GM12878 (cell line): ENCODE results near the gene LYL1. TPM values are rescaled to one million over a fixed set of nuclear protein-coding genes. Genes with fewer than 3 reads are reported as not detected.
A peak's percentile ranks its signal among the peaks of the same experiment; 100 is the strongest.

Experiments used
- BCLAF1 ChIP-seq: fragments of 450-650 bp; IDR thresholded peaks from 2 replicates; pipeline ENCODE4 v1.6.1; 2017; ENCODE audit warnings: antibody characterized with exemption, mild to moderate bottlenecking, moderate library complexity
- CBFB ChIP-seq: IDR thresholded peaks from 2 replicates; pipeline ENCODE4 v1.6.1; 2016; ENCODE audit warnings: antibody characterized with exemption, low read depth
- CBX5 ChIP-seq: sonication (generic); IDR thresholded peaks from 2 replicates; pipeline ENCODE4 v1.6.1; 2016; ENCODE audit warnings: low read depth, moderate library complexity, mild to moderate bottlenecking, inconsistent platforms
- EGR1 ChIP-seq, 2 experiments: IDR thresholded peaks; 1 replicate in 1 of 2; 2 replicates in 1 of 2; pipeline ENCODE4 v1.6.1; 2011 to 2012; ENCODE audit warnings: low read depth in 2 of 2, low read length in 2 of 2, borderline replicate concordance in 1 of 2, mild to moderate bottlenecking in 1 of 2, moderate library complexity in 1 of 2
- ETV6 ChIP-seq, 2 experiments: fragments of 450-650 bp in 1 of 2; IDR thresholded peaks in 1 of 2; conservative IDR thresholded peaks in 1 of 2; 2 replicates each; pipeline ENCODE4 v1.6.1; 2014; ENCODE audit warnings: antibody characterized with exemption in 1 of 2, borderline replicate concordance in 1 of 2, low read depth in 1 of 2, mild to moderate bottlenecking in 1 of 2, moderate library complexity in 1 of 2
- FOXM1 ChIP-seq: IDR thresholded peaks from 2 replicates; pipeline ENCODE4 v1.6.1; 2012; ENCODE audit warnings: low read depth, mild to moderate bottlenecking, inconsistent platforms, low read length, moderate library complexity
- GABPA ChIP-seq: IDR thresholded peaks from 2 replicates; pipeline ENCODE4 v1.6.1; 2014; ENCODE audit warnings: antibody characterized with exemption, low read depth, mild to moderate bottlenecking, inconsistent platforms
- GATAD2B ChIP-seq: fragments of 450-650 bp; conservative IDR thresholded peaks from 2 replicates; pipeline ENCODE4 v1.6.1; 2017; ENCODE audit warnings: low read depth, mild to moderate bottlenecking, moderate library complexity
- HDAC2 ChIP-seq: fragments of 200-600 bp; sonication (generic); IDR thresholded peaks from 2 replicates; pipeline ENCODE4 v1.6.1; 2017
- JUNB ChIP-seq: IDR thresholded peaks from 2 replicates; pipeline ENCODE4 v1.6.1; 2016; ENCODE audit warnings: antibody characterized with exemption, mild to moderate bottlenecking
- NRF1 ChIP-seq: conservative IDR thresholded peaks from 2 replicates; pipeline ENCODE4 v1.6.1; 2011; ENCODE audit warnings: mild to moderate bottlenecking, low read depth, low read length, improper control_type of control experiment
- PML ChIP-seq: IDR thresholded peaks from 2 replicates; pipeline ENCODE4 v1.6.1; 2012; ENCODE audit warnings: low read length, inconsistent platforms
- POU2F2 ChIP-seq: IDR thresholded peaks from 3 replicates; pipeline ENCODE4 v1.6.1; 2011; ENCODE audit warnings: low read depth, mild to moderate bottlenecking, low read length, borderline replicate concordance
- RAD51 ChIP-seq: fragments of 450-650 bp; IDR thresholded peaks from 2 replicates; pipeline ENCODE4 v1.6.1; 2016; ENCODE audit warnings: moderate library complexity, mild to moderate bottlenecking, inconsistent platforms
- SREBF1 ChIP-seq: IDR thresholded peaks from 2 replicates; pipeline ENCODE4 v1.6.1; 2012; ENCODE audit warnings: mild to moderate bottlenecking, low read length
- SUZ12 ChIP-seq: fragments of 200-600 bp; sonication (generic); IDR thresholded peaks from one replicate; pipeline ENCODE4 v1.6.1; 2018; ENCODE audit warnings: antibody characterized with exemption, mild to moderate bottlenecking; ENCODE audit not compliant: unreplicated experiment
- TCF12 ChIP-seq: IDR thresholded peaks from 2 replicates; pipeline ENCODE4 v1.6.1; 2011; ENCODE audit warnings: low read depth, mild to moderate bottlenecking, low read length
- USF2 ChIP-seq: IDR thresholded peaks from 2 replicates; pipeline ENCODE4 v1.6.1; 2011; ENCODE audit warnings: low read depth, low read length, improper control_type of control experiment, borderline replicate concordance
- YY1 ChIP-seq: IDR thresholded peaks from 2 replicates; pipeline ENCODE4 v1.6.1; 2011; ENCODE audit warnings: low read depth, mild to moderate bottlenecking, low read length
- ZNF24 ChIP-seq: fragments of 450-650 bp; IDR thresholded peaks from 2 replicates; pipeline ENCODE4 v1.6.1; 2017; ENCODE audit warnings: antibody characterized with exemption, mild to moderate bottlenecking
- ZNF274 ChIP-seq: IDR thresholded peaks from one replicate; pipeline ENCODE4 v1.8.0; 2011; ENCODE audit not compliant: insufficient read length, insufficient read depth
- polyA plus RNA-seq, 11 experiments: library from polyadenylated mRNA; depleted of rRNA in 4 of 11; unstranded in 6 of 11; stranded (reverse) in 5 of 11; fragments of >200 nt; fragmentation: Nextera tagmentation in 4 of 11; fragmentation: Illumina TruSeq in 1 of 11; extraction: Ambion mirVana in 4 of 11; extraction: Trizol in 1 of 11; gene quantifications; 1 replicate in 1 of 11; 2 replicates in 10 of 11; pipeline versions ENCODE4 v1.2.1 to v1.2.3, GENCODE V29; 2011 to 2016; ENCODE audit warnings: inconsistent platforms in 2 of 11, missing spikeins in 2 of 11, low read depth in 1 of 11
- total RNA-seq, 4 experiments: library from RNA; depleted of rRNA in 3 of 4; stranded (reverse); fragments of >200 nt in 3 of 4; fragmentation: Illumina TruSeq in 1 of 4; extraction: Trizol in 1 of 4; gene quantifications; 2 replicates each; pipeline versions ENCODE4 v1.2.1 to v1.2.3, GENCODE V29; 2013 to 2021
- TF ChIP-seq, protein P1 (sequence below): IDR thresholded peaks from 2 replicates; pipeline ENCODE4 v1.6.1; 2012; ENCODE audit warnings: low read depth, low read length, improper control_type of control experiment
- TF ChIP-seq, protein P2 (sequence below): fragments of 450-650 bp; IDR thresholded peaks from 2 replicates; pipeline ENCODE4 v1.6.1; 2017; ENCODE audit warnings: mild to moderate bottlenecking, moderate library complexity

The LYL1 gene
- total and polyA plus RNA-seq, 10 of the 15 experiments (the other 5 are each of a cell fraction or from before 2014, with no cell fraction given) = 0.10 to 34.8 (median 4.4) TPM

DNA sequence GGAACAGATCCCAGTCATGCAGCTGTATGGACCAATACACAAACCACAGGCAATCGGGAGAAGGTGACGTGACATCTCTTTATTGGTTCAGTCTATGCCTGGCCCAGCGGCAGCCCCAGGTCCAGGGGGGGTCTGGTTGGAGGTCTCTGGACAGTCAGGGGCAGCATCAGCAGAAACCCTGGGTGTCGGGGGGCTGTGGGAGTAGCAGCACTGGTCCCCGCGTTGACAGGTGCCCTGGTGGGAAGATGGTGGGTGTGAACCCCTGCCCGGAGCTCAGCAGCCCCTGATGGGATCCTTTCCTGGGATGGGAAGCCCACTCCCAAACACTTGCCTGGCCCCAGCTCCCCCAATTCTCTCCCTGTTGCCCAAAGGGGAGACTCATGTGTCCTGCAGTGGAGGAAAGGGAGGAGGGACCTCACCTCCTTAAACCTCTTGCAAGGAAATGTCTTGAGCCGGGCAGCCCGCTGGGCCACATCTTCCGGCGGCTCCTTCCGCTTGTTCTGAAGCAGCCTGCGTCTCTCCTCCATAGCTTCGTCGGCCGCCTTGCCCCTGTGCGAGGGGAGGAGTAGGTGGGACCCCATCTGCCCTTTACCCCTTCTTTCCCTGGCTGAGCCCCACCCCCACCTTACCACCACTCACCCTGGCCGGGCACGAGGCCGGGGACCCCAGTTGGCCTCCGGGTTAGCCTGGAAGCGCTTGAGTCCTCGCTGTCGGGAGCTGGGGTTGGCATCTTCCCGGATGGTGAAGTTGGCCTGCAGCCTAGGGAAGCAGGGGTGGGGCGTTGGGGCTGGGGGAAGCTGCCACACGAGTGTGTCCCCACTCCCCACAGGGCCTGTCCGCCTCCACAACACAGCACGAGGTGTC lies 2.4 kb upstream of the LYL1 start (continued):
- no peak for TF ChIP-seq FOXM1
- TF ChIP-seq BCLAF1 = no peak
- TF ChIP-seq GABPA = peak; percentile 82
- no peak for TF ChIP-seq PML
- no peak for TF ChIP-seq POU2F2
- TF ChIP-seq SREBF1 = no peak
- TF ChIP-seq YY1 = no peak
- no peak for TF ChIP-seq NRF1
- no peak for TF ChIP-seq CBX5
- TF ChIP-seq, protein P1, sequence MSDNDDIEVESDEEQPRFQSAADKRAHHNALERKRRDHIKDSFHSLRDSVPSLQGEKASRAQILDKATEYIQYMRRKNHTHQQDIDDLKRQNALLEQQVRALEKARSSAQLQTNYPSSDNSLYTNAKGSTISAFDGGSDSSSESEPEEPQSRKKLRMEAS = no peak
- no peak for TF ChIP-seq ZNF24
- TF ChIP-seq CBFB = 0 out of 2 replicates have a peak, but pooled peaks have one; percentile 0
- no peak for TF ChIP-seq ZNF274
- TF ChIP-seq, protein P2, sequence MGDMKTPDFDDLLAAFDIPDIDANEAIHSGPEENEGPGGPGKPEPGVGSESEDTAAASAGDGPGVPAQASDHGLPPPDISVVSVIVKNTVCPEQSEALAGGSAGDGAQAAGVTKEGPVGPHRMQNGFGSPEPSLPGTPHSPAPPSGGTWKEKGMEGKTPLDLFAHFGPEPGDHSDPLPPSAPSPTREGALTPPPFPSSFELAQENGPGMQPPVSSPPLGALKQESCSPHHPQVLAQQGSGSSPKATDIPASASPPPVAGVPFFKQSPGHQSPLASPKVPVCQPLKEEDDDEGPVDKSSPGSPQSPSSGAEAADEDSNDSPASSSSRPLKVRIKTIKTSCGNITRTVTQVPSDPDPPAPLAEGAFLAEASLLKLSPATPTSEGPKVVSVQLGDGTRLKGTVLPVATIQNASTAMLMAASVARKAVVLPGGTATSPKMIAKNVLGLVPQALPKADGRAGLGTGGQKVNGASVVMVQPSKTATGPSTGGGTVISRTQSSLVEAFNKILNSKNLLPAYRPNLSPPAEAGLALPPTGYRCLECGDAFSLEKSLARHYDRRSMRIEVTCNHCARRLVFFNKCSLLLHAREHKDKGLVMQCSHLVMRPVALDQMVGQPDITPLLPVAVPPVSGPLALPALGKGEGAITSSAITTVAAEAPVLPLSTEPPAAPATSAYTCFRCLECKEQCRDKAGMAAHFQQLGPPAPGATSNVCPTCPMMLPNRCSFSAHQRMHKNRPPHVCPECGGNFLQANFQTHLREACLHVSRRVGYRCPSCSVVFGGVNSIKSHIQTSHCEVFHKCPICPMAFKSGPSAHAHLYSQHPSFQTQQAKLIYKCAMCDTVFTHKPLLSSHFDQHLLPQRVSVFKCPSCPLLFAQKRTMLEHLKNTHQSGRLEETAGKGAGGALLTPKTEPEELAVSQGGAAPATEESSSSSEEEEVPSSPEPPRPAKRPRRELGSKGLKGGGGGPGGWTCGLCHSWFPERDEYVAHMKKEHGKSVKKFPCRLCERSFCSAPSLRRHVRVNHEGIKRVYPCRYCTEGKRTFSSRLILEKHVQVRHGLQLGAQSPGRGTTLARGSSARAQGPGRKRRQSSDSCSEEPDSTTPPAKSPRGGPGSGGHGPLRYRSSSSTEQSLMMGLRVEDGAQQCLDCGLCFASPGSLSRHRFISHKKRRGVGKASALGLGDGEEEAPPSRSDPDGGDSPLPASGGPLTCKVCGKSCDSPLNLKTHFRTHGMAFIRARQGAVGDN = no peak
- no peak for TF ChIP-seq TCF12
- TF ChIP-seq JUNB = no peak
- TF ChIP-seq USF2 = no peak
- no peak for TF ChIP-seq HDAC2
- no peak for TF ChIP-seq EGR1 (IDR thresholded peaks at IDR 0.05; ENCODE audit: borderline replicate concordance in 1 of 2, low read depth in 2 of 2, low read length in 2 of 2)
- no peak for TF ChIP-seq SUZ12
- 0 out of 2 replicates have a peak, but pooled peaks have one; percentile 14 for TF ChIP-seq GATAD2B
- TF ChIP-seq ETV6 (conservative IDR thresholded peaks at IDR 0.05 in 1 of 2, IDR thresholded peaks at IDR 0.05 in 1 of 2; ENCODE audit: borderline replicate concordance in 1 of 2, low read depth in 1 of 2) = peak in 1 of 2 experiments; percentile 2; a peak in 1 of 4 replicates
- TF ChIP-seq RAD51 = no peak
